Measurements from ENCODE around the gene ZFYVE21.

ZFYVE21 gene

DNA sequence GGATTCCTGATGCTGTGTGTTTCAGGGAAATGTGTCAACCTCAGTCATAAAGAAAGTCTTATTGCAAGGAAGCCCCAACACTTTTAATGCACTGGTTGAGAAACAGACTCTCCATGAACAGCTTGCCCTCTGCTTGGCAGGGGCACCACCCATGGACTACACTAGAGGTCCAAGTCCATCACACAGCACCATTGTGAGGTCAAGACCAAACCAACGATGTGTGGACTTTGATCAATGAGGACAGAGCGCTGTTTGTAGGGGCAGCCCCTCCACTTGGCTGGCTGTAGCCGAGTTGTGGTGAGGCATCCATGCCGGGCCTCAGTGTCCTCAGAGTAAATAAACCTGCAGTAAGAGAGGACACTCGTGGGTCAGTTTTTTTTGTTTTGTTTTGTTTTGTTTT is 29.8 kb downstream of the ZFYVE21 start:
- Histone ChIP-seq H3K4me3 (ENCODE audit: low read depth in 1 of 2, low read length in 1 of 2) (no peak overlapping the region), H3K27me3 (no peaks in the 10 kb centered on the region), H3K27ac (no peak overlapping the region), H3K4me1 (ENCODE audit: control insufficient read depth in 1 of 2, insufficient read depth in 1 of 2, low read depth in 1 of 2, low read length in 1 of 2) (peaks cover 4 to 9% of the 10 kb centered on the region in 2 experiments), H3K9me3 (no peaks in the 10 kb centered on the region), H3K36me3 (no peaks in the 10 kb centered on the region)
- TF ChIP-seq, protein P1, sequence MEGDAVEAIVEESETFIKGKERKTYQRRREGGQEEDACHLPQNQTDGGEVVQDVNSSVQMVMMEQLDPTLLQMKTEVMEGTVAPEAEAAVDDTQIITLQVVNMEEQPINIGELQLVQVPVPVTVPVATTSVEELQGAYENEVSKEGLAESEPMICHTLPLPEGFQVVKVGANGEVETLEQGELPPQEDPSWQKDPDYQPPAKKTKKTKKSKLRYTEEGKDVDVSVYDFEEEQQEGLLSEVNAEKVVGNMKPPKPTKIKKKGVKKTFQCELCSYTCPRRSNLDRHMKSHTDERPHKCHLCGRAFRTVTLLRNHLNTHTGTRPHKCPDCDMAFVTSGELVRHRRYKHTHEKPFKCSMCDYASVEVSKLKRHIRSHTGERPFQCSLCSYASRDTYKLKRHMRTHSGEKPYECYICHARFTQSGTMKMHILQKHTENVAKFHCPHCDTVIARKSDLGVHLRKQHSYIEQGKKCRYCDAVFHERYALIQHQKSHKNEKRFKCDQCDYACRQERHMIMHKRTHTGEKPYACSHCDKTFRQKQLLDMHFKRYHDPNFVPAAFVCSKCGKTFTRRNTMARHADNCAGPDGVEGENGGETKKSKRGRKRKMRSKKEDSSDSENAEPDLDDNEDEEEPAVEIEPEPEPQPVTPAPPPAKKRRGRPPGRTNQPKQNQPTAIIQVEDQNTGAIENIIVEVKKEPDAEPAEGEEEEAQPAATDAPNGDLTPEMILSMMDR (IDR thresholded peaks at IDR 0.05): no peak

DNA sequence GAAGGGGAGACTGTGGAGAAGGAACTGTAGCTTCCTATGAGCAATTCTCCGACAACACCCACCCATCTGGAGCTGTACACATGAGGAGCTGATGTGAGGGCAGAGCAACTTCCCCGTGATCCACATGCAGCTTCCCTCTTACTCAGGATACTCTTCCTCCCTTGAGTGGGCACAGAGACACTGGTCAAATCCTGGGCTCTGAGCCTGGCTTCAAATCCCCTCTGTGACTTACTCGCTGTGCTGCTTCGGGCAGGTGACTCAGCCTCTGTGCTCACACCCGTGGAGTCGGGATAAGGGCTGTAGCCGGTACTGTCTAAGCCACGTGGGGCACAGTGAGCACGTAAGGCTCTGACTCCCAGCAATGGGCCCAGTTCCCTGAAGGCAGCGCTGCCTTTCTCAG is 31.1 kb downstream of the ZFYVE21 start:
- H3K36me3 ChIP-seq: no peaks in the 10 kb centered on the region
- TF ChIP-seq, protein P1 (IDR thresholded peaks at IDR 0.05): no peak
- H3K9me3 ChIP-seq: no peaks in the 10 kb centered on the region
- peaks cover 0 to under 1% of the 10 kb centered on the region in 2 experiments for H3K4me1 ChIP-seq (ENCODE audit: control insufficient read depth in 1 of 2, insufficient read depth in 1 of 2, low read depth in 1 of 2, low read length in 1 of 2)
- no peak overlapping the region for H3K27ac ChIP-seq
- no peak overlapping the region for H3K4me3 ChIP-seq (ENCODE audit: low read depth in 1 of 2, low read length in 1 of 2)
- no peaks in the 10 kb centered on the region for H3K27me3 ChIP-seq

- Histone ChIP-seq H3K4me3 (ENCODE audit: low read depth in 1 of 2, low read length in 1 of 2) (no peak overlapping the region), H3K27ac (no peak overlapping the region)
- TF ChIP-seq, protein P1 (IDR thresholded peaks at IDR 0.05): no peak
Observed at GRCh38 chr14:103748534-103748857, 32.9 kb downstream of the ZFYVE21 start.

DNA sequence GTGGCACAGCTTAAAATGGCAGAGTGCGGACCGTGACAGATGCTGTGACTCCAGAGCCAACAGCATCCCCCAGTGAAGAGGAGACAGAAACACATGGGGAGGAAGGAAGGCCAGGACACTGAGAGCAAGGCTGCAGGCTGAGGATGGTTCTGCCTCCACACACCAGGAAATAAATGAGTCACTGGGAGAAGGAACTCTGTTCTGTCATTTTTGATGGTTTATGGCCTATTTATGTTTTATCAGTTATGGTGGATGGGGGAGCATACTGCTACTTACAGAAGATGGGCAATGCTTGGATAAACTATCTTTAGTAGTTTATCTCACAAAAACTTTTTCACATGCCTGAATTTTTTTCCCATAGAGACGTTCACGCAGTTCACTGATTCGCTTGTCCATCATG is 33.8 kb downstream of the ZFYVE21 start:
- Histone ChIP-seq H3K36me3 (no peaks in the 10 kb centered on the region), H3K27ac (no peak overlapping the region), H3K27me3 (no peaks in the 10 kb centered on the region), H3K4me1 (ENCODE audit: control insufficient read depth in 1 of 2, insufficient read depth in 1 of 2, low read depth in 1 of 2, low read length in 1 of 2) (no peaks in the 10 kb centered on the region), H3K4me3 (ENCODE audit: low read depth in 1 of 2, low read length in 1 of 2) (no peak overlapping the region), H3K9me3 (no peaks in the 10 kb centered on the region)
- TF ChIP-seq, protein P1 (IDR thresholded peaks at IDR 0.05): no peak

More at GRCh38 chr14:103748534-103748857, 32.9 kb downstream of the ZFYVE21 start:
- H3K4me1 ChIP-seq (ENCODE audit: control insufficient read depth in 1 of 2, insufficient read depth in 1 of 2, low read depth in 1 of 2, low read length in 1 of 2): no peaks in the 10 kb centered on the region
- no peaks in the 10 kb centered on the region for H3K9me3 ChIP-seq
- no peaks in the 10 kb centered on the region for H3K36me3 ChIP-seq
- no peaks in the 10 kb centered on the region for H3K27me3 ChIP-seq

- TF ChIP-seq, protein P1 (IDR thresholded peaks at IDR 0.05): no peak
Observed at GRCh38 chr14:103749860-103750259, 34.2 kb downstream of the ZFYVE21 start.

DNA sequence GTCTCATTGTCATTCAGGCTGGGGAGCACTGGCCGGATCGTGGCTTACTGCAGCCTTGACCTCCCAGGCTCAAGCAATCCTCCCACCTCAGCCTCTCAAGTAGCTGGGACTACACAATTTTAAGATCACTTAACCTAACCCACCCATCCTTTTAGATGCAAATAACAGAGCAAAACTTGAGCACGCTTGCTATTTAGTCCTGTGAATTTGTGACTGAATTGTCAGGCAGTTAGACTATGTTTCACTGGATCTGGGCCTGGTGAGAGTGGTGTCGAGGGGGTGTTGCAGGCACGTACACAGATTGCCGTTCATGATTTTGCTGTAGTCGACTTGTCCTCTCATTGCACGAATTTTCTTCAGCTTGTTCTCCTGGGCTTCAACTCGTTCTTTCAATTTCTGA is 38.2 kb downstream of the ZFYVE21 start:
- Histone ChIP-seq H3K9me3 (no peaks in the 10 kb centered on the region), H3K36me3 (no peaks in the 10 kb centered on the region), H3K4me3 (ENCODE audit: low read depth in 1 of 2, low read length in 1 of 2) (no peak overlapping the region), H3K27ac (no peak overlapping the region), H3K4me1 (ENCODE audit: control insufficient read depth in 1 of 2, insufficient read depth in 1 of 2, low read depth in 1 of 2, low read length in 1 of 2) (no peaks in the 10 kb centered on the region), H3K27me3 (no peaks in the 10 kb centered on the region)
- TF ChIP-seq, protein P1 (IDR thresholded peaks at IDR 0.05): no peak

More at GRCh38 chr14:103749860-103750259, 34.2 kb downstream of the ZFYVE21 start:
- Histone ChIP-seq H3K27me3 (no peaks in the 10 kb centered on the region), H3K4me1 (ENCODE audit: control insufficient read depth in 1 of 2, insufficient read depth in 1 of 2, low read depth in 1 of 2, low read length in 1 of 2) (no peaks in the 10 kb centered on the region), H3K27ac (no peak overlapping the region), H3K9me3 (no peaks in the 10 kb centered on the region), H3K4me3 (ENCODE audit: low read depth in 1 of 2, low read length in 1 of 2) (no peak overlapping the region), H3K36me3 (no peaks in the 10 kb centered on the region)
